Calu3 (cell line): Measurements from ENCODE around the gene ZCCHC7. TPM values are rescaled to one million over a fixed set of nuclear protein-coding genes. Genes with fewer than 3 reads are reported as not detected.
"Not testable (repeated sequence)": the region's sequence is repeated elsewhere in the genome, so short reads cannot be mapped to it uniquely, and the experiment has no call there.

Experiments used
- BruUV-seq: library from RNA; stranded (reverse); fragments of 400-500 nt; replicated peaks from 2 replicates; lab custom pipeline; 2021; lab: Mats Ljungman, UMichigan
- CTCF ChIA-PET: fragments of 300-600 bp; sonication (Branson Sonifier 250); formaldehyde crosslinking; loops from one replicate; lab custom pipeline; 2022; ENCODE audit warnings: antibody characterized with exemption; lab: Charles Lee
- DNase-seq: peaks from one replicate; pipeline ENCODE4 v3.0.0; 2022
- H3K27ac Mint-ChIP-seq: one replicate; pipeline ENCODE4 v1.8.0; 2022; ENCODE audit warnings: mixed read lengths; ENCODE audit not compliant: unreplicated experiment
- H3K27me3 Mint-ChIP-seq: one replicate; pipeline ENCODE4 v1.8.0; 2022; ENCODE audit warnings: mixed read lengths; ENCODE audit not compliant: unreplicated experiment
- H3K36me3 Mint-ChIP-seq: one replicate; pipeline ENCODE4 v1.8.0; 2022; ENCODE audit warnings: mild to moderate bottlenecking, moderate library complexity, mixed read lengths; ENCODE audit not compliant: insufficient read depth, unreplicated experiment
- H3K4me1 Mint-ChIP-seq: one replicate; pipeline ENCODE4 v1.8.0; 2022; ENCODE audit warnings: mild to moderate bottlenecking, low read depth, mixed read lengths; ENCODE audit not compliant: unreplicated experiment
- H3K4me3 Mint-ChIP-seq: one replicate; pipeline ENCODE4 v1.8.0; 2022; ENCODE audit warnings: mild to moderate bottlenecking, low read depth, moderate library complexity, mixed read lengths; ENCODE audit not compliant: unreplicated experiment
- H3K9me3 Mint-ChIP-seq: one replicate; pipeline ENCODE4 v1.8.0; 2022; ENCODE audit warnings: low read depth, mixed read lengths; ENCODE audit not compliant: unreplicated experiment
- intact Hi-C: fragments of 100-400 bp; cut with micrococcal nuclease; formaldehyde crosslinking; loops from one replicate; pipeline ENCODE4 v1.10.0; 2022; ENCODE audit not compliant: unreplicated experiment
- total RNA-seq: library from RNA; stranded (reverse); gene quantifications from 2 replicates; pipeline ENCODE4 v1.2.3, GENCODE V29; 2022
- TF ChIP-seq, protein P1 (sequence below): fragments of 200-600 bp; IDR thresholded peaks from one replicate; pipeline ENCODE4 v1.8.0; 2022; ENCODE audit warnings: antibody characterized with exemption; ENCODE audit not compliant: unreplicated experiment

The ZCCHC7 gene
- total RNA-seq, 1 experiment from 2014 or later, result 6.5 TPM

GRCh38 chr9:37390759-37391158 lies 270.4 kb downstream of the ZCCHC7 start:
- TF ChIP-seq, protein P1, sequence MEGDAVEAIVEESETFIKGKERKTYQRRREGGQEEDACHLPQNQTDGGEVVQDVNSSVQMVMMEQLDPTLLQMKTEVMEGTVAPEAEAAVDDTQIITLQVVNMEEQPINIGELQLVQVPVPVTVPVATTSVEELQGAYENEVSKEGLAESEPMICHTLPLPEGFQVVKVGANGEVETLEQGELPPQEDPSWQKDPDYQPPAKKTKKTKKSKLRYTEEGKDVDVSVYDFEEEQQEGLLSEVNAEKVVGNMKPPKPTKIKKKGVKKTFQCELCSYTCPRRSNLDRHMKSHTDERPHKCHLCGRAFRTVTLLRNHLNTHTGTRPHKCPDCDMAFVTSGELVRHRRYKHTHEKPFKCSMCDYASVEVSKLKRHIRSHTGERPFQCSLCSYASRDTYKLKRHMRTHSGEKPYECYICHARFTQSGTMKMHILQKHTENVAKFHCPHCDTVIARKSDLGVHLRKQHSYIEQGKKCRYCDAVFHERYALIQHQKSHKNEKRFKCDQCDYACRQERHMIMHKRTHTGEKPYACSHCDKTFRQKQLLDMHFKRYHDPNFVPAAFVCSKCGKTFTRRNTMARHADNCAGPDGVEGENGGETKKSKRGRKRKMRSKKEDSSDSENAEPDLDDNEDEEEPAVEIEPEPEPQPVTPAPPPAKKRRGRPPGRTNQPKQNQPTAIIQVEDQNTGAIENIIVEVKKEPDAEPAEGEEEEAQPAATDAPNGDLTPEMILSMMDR, result no peak
- H3K4me1 Mint-ChIP-seq, result no peaks in the 10 kb centered on the region
- intact Hi-C loops, result no loop called here
- no peak overlapping the region for H3K27ac Mint-ChIP-seq
- H3K9me3 Mint-ChIP-seq, result no peaks in the 10 kb centered on the region
- CTCF ChIA-PET, result no interaction called here
- no peak for DNase-seq
- no peak overlapping the region for H3K4me3 Mint-ChIP-seq
- no TSS peak for BruUV-seq
- H3K27me3 Mint-ChIP-seq, result peaks cover 14% of the 10 kb centered on the region
- H3K36me3 Mint-ChIP-seq, result no peaks in the 10 kb centered on the region

GRCh38 chr9:37392272-37392671 lies 271.9 kb downstream of the ZCCHC7 start:
- BruUV-seq, result no TSS peak
- H3K27ac Mint-ChIP-seq, result no peak overlapping the region
- intact Hi-C loops, result no loop called here
- DNase-seq, result no peak
- CTCF ChIA-PET, result no interaction called here
- no peaks in the 10 kb centered on the region for H3K9me3 Mint-ChIP-seq
- no peaks in the 10 kb centered on the region for H3K36me3 Mint-ChIP-seq
- no peaks in the 10 kb centered on the region for H3K4me1 Mint-ChIP-seq
- TF ChIP-seq, protein P1, result no peak
- no peak overlapping the region for H3K4me3 Mint-ChIP-seq
- peaks cover 14% of the 10 kb centered on the region for H3K27me3 Mint-ChIP-seq

DNA sequence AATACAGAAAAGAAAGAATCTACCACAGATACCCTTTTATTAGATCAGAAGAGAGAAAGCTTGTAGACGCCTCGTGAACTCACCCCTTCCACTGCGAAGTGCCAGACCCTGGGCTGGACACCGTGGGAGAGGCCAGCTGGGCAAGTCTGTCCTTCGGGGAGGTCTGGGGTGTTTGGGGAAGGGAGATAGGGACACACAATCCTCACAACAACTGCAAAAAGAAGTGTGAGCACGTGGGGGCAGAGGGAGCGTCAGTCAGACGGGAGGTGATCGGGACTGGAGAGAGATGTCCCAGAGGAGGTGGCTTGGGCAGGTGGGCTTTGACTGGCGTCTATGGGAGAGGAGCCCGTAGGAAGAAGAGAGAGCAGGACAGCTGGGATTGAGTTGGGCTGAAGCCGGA lies 274.9 kb downstream of the ZCCHC7 start:
- DNase-seq, result no peak
- Mint-ChIP-seq H3K9me3 (no peaks in the 10 kb centered on the region), H3K4me3 (no peak overlapping the region), H3K27me3 (peaks cover 14% of the 10 kb centered on the region), H3K4me1 (no peaks in the 10 kb centered on the region), H3K36me3 (no peaks in the 10 kb centered on the region), H3K27ac (no peak overlapping the region)
- CTCF ChIA-PET, result no interaction called here
- intact Hi-C loops, result no loop called here
- BruUV-seq, result no TSS peak
- TF ChIP-seq, protein P1, result no peak

DNA sequence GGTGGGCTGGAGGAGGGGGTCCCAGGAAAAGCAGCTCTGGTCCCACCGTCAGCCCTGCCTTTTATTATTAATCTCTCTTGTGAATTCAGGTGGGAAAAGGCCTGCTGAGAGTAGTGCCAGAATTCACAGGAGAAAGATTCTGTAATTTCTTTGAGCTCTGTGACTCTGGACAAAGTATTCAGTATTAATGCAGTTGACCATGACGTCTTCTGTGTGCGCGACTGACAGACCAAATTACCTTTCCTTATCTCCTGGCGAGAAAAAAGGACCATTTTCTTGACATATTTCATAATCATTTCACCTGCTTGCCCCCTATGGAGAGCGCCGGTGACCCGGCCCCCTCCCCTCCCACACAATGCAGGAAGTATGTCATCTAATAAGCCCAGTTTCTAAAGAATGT lies 275.3 kb downstream of the ZCCHC7 start:
- intact Hi-C loops, result no loop called here
- Mint-ChIP-seq H3K27me3 (peaks cover 14% of the 10 kb centered on the region), H3K4me1 (no peaks in the 10 kb centered on the region), H3K4me3 (no peak overlapping the region), H3K9me3 (no peaks in the 10 kb centered on the region), H3K36me3 (no peaks in the 10 kb centered on the region), H3K27ac (no peak overlapping the region)
- no peak for DNase-seq
- TF ChIP-seq, protein P1, result no peak
- CTCF ChIA-PET, result no interaction called here
- no TSS peak for BruUV-seq

GRCh38 chr9:37397948-37398347 lies 277.6 kb downstream of the ZCCHC7 start:
- DNase-seq, H3K36me3 Mint-ChIP-seq, H3K4me1 Mint-ChIP-seq, CTCF ChIA-PET, H3K9me3 Mint-ChIP-seq, BruUV-seq, H3K27ac Mint-ChIP-seq, H3K4me3 Mint-ChIP-seq, intact Hi-C loops: not testable (repeated sequence)
- peaks cover 14% of the 10 kb centered on the region for H3K27me3 Mint-ChIP-seq
